LNCAP (cell line): ENCODE results near the gene ACSL1.

Experiments used
- CTCF ChIP-seq: fragments of 450-650 bp; IDR thresholded peaks from 2 replicates; pipeline ENCODE4 v1.5.1; 2017; ENCODE audit warnings: mild to moderate bottlenecking

The ACSL1 gene

DNA sequence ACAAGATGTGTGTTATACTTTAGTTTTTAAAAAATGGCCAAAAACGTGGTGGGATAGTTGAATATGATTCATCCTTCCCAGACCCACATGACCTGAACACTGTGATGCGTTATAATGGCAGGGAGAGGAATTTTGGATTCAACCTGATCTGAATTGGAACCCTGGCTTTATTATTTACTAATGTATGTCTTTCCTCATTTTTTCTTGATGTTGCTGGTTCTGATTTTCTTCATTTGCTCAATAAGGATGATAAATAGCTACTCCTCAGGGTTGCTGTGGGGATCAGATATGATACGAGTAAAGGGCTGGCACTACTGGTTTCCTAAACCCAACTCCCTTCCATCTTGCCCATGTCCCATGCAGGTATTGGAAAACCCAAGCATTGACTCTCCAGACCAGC, 24.2 kb upstream of the ACSL1 start:
- TF ChIP-seq CTCF = no peak

GRCh38 chr4:184849185-184849584, 23.4 kb upstream of the ACSL1 start:
- TF ChIP-seq CTCF = no peak

DNA sequence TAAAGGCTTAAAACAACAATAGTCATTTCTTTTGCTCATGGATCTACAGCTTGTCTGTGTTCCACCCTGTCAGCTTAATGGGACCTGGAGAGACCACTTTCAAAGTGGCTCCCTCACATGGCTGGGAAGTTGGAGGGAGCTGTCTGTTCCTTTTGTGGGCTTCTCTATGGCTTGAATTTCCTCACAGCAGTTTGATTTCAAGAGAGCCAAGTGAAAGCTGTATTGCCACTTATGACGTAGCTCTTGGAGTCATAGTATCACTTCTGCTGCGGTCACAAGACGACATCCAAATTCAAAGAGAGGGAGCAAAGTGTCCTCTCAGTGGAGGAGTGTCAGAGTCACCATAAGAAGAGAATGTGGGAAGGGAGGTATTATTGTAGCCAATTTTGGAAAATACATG, 22.7 kb upstream of the ACSL1 start:
- no peak for TF ChIP-seq CTCF

DNA sequence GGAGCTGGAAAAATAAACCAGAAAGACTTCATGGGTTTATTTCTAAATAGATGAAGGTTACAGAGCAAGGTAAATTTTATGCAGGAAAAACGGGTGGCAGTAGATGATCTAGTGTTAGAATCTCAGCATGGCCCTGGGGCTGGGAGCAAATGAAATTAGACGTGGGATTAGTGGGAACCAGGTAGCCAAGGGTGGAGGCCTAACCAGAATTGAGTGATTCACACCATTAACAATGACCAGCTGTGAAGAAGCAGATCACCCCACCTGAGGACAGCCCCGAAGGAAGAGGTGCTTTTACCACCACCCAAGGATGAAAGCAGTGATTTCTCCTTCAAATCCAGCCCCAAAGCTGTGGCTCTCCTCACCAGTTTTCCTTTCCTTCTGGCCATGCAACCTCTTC, 20.8 kb upstream of the ACSL1 start:
- no peak for TF ChIP-seq CTCF

GRCh38 chr4:184845367-184846021, 19.7 kb upstream of the ACSL1 start:
- TF ChIP-seq CTCF = no peak

GRCh38 chr4:184844742-184845141, 19.0 kb upstream of the ACSL1 start:
- TF ChIP-seq CTCF = no peak

GRCh38 chr4:184843984-184844554, 18.3 kb upstream of the ACSL1 start:
- TF ChIP-seq CTCF = no peak
